HG03175 (cell line): ENCODE data around the gene INCA1.
"Not testable (repeated sequence)": the region's sequence is repeated elsewhere in the genome, so short reads cannot be mapped to it uniquely, and the experiment has no call there.

Experiments
- ATAC-seq: cut with Tn5 transposase; IDR thresholded peaks from one replicate; pipeline ENCODE4 v1.9.1; 2021; ENCODE audit warnings: mild to moderate bottlenecking, moderate library complexity; ENCODE audit not compliant: unreplicated experiment

The INCA1 gene, protein sequence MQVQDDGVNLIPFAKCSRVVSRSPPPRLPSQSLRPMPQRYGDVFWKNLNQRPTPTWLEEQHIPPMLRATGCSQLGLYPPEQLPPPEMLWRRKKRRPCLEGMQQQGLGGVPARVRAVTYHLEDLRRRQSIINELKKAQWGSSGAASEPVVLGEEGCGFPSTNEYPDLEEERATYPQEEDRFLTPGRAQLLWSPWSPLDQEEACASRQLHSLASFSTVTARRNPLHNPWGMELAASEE

DNA sequence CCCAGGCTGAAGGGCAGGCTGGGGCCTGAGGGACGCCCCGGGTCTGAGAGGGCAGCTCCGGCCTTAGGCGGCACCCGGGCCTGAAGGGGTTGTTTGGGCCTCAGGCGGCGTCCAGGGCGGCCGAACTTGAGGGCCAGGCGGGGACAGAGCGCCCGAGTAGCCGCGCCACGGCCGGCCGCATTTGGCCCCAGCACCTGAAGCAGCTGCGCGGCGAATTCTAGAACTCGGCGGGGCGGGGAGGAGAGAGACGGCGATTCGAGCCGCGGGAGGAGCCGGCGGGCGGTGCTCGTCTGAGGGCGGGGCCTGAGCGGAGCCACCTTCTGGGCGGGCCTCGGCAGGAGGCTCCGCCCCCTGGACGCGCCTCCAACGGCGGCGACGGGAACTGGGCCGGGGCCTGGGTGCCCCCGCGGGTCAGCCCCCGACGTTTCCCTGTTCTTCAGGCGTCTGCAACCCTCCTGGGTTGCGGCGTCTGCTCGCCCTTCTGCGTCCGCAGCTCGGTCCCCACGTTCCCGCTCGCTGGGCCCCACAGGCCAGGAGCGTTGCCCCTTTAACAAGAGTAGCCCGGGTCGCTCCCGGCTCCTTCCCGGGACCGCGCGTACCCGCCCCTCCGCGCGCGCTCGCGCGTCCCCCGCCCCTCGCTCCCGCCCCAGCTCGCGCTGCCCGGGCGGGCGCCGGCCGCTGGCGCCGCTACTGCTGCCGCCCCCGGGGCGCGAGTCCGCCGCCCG is at the start of gene INCA1, which contains the start of gene KIF1C:
TSS of gene INCA1 (minus strand) at position 221 of the 725 bp plus-strand sequence. CDS start 3,085 bp downstream, outside the sequence.
TSS of gene KIF1C (plus strand) at position 649 of the 725 bp plus-strand sequence. CDS start 2,297 bp downstream, outside the sequence.
- ATAC-seq = peak; percentile 90

- ATAC-seq = no peak
These were observed 48.2 kb upstream of the INCA1 start for GRCh38 chr17:5045496-5045895.

- no peak for ATAC-seq
These were observed 47.3 kb upstream of the INCA1 start for GRCh38 chr17:5044630-5045029.

GRCh38 chr17:5043524-5043923 is 46.2 kb upstream of the INCA1 start:
- ATAC-seq = no peak

GRCh38 chr17:5042157-5043022 is 45.1 kb upstream of the INCA1 start:
- ATAC-seq = no peak

GRCh38 chr17:5035315-5035714 is 38.0 kb upstream of the INCA1 start, which contains the start of gene SLC52A1:
Gene SLC52A1, minus strand, starts transcription at chr17:5035426. Its CDS starts 820 bp downstream, at chr17:5034606.
- ATAC-seq = no peak

GRCh38 chr17:5034651-5035050 is 37.3 kb upstream of the INCA1 start:
- no peak for ATAC-seq

DNA sequence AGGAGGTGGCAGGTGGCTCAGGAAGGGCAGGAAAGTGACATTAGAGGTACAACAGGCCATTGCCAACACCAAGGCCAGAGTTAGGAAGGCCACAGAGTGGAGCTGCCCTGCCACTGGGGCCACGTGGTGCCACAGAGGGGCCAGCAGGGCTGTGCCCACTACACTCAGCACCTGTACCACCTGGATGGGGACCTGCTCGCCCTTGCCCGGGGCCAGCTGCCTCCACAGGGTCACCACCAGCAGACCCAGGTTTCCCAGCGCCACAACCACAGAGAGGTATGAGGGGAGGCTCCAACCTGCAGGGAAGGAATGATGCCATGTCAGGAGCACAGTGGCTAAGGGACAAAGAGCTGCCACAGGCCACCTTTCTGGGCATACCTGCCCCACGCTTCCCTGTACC is 36.7 kb upstream of the INCA1 start:
- no peak for ATAC-seq

GRCh38 chr17:5033352-5034015 is 36.2 kb upstream of the INCA1 start:
- no peak for ATAC-seq

- no peak for ATAC-seq
These were observed 35.5 kb upstream of the INCA1 start for GRCh38 chr17:5032865-5033264.

DNA sequence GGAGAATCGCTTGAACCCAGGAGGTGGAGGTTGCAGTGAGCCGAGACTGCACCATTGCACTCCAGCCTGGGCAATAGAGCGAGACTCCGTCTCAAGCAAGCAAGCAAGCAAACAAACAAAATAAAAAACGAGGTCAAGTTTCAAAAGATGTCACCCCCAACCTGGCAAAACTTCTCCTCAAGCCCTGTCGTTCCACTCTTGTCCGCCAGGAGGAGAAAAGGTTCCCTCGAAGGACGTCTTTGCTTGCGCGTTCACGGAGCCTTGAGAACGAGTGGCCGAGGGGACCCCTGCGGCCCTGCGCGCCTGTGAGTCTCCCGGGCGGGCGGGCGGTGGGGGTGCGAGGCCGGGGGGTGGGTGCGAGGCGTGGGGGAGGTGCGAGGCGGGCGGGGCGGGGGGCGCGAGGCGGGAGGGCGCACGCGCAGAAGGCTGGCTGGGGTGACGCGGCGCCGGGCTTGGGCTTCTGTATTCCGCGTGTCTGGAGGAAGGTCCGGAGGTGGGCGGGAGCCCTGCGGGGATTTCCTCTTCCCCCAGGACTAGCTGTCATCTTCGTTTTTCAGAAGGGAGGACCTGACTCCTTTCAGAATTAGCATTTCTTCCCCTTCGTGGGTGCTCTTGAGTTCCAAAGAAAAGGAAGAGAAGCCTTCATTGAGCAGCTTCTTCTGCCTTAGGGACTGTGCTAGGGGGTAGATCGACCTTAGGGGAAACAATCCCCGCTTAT is 34.2 kb upstream of the INCA1 start:
- no peak for ATAC-seq

GRCh38 chr17:5030168-5030567 is 32.8 kb upstream of the INCA1 start:
- not testable (repeated sequence) for ATAC-seq

DNA sequence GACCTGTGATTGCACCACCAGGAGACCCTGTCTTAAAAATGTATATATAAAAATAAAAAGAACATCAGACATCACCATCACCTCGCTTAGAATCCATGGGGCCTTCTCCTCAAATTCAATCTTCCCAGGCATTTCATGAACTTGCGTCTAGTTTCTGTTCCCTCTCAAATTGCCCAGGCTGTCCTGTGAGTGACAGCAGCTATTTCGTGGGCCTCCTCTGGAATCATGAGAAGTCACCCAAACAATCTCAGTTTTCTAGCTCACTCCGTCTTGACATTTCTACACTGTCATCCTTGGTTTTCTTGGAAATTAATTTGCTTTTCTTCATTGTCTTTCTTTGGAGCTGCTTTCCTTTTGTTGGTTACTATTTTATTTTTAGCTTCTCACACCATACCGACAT is 30.6 kb upstream of the INCA1 start:
- no peak for ATAC-seq

DNA sequence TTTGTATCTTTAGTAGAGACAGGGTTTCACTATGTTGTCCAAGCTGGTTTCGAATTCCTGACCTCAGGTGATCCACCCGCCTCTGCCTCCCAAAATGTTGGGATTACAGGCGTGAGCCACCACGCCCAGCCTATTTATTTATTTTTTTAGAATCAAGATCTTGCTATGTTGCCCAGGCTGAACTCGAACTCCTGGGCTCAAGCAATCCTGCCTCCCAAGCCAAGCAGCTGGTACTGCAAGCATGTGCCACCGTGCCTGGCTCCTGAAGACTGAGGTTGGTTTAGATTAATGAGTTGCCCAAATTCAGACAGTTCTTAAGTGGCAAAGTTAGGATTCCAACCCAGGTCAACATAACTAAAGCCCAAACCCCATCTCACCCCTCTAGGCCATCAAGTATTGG is 30.0 kb upstream of the INCA1 start:
- no peak for ATAC-seq

DNA sequence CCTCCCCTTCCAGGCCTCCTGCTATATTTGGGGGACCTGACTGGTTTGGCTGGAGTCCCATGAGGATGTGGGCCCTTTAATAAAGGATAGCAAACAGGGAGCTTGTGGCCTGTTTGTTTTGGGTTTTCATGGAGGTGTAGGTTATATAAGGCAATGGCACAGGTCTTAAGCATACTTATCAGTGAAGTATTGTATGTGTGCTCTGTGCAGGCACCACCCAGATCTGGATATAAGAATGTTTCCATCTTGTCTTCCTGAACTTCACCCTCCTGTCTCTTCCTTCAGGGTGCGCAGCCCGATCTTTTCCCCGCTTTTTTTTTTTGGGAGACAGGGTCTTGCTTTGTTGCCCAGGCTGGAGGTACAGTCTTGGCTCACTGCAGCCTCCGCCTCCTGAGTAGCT is 27.3 kb upstream of the INCA1 start:
- no peak for ATAC-seq

DNA sequence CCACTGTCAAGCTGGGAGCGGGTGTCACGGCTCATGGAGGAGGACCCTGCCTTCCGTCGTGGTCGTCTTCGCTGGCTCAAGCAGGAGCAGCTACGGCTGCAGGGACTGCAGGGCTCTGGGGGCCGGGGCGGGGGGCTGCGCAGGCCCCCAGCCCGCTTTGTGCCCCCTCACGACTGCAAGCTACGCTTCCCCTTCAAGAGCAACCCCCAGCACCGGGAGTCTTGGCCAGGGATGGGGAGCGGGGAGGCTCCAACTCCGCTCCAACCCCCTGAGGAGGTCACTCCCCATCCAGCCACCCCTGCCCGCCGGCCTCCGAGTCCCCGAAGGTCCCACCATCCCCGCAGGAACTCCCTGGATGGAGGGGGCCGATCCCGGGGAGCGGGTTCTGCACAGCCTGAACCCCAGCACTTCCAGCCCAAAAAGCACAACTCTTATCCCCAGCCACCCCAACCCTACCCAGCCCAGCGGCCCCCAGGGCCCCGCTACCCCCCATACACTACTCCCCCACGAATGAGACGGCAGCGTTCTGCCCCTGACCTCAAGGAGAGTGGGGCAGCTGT is 26.3 kb upstream of the INCA1 start:
- ATAC-seq = no peak

- no peak for ATAC-seq
These were observed 24.9 kb upstream of the INCA1 start for GRCh38 chr17:5022171-5022711.

GRCh38 chr17:5020502-5021023 is 23.2 kb upstream of the INCA1 start:
- no peak for ATAC-seq

DNA sequence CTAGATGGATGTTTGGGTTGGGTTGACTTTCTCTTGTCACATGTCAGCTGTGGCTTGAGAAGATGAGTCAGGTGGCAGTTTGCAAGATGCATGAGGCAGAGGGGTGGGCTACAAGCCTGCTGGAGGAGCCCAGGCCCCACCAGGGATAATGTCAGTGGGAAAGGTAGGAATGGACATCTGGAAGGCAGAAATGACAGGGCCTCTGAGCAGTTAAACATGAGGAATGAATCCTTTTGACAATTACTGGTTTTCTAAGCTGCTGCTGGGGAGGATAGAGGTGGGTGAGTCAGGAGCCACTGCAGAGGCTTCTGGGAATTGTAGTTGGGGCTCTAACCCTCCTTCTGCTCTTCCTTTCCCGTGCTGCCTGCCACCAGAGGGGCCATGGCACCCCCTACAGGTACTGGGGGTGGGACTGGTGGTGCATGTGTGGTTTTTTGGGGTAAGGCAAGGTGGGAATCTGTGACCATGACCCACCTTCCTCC is 22.2 kb upstream of the INCA1 start:
- no peak for ATAC-seq
